Measurements from ENCODE around the gene RTCA.

DNA sequence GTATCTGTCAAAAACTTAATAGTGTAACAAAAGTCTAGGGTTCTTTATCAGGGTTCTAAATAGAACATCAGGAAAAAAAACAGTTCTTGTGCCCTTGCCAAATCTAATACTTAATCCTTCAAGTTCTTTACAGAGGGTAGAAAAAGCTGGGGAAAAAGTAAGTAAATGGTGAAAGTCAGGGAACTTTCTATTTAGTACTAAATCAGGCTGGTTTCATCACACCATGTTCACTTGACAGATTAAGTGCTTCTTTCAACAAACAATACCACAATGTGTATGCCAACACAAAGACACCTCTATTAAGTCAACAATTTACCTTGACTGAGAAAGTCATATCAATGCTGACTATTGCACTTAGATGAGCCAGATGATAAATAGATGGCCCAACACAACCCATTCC lies 26.1 kb upstream of the RTCA start:
- TF ChIP-seq, protein P1, sequence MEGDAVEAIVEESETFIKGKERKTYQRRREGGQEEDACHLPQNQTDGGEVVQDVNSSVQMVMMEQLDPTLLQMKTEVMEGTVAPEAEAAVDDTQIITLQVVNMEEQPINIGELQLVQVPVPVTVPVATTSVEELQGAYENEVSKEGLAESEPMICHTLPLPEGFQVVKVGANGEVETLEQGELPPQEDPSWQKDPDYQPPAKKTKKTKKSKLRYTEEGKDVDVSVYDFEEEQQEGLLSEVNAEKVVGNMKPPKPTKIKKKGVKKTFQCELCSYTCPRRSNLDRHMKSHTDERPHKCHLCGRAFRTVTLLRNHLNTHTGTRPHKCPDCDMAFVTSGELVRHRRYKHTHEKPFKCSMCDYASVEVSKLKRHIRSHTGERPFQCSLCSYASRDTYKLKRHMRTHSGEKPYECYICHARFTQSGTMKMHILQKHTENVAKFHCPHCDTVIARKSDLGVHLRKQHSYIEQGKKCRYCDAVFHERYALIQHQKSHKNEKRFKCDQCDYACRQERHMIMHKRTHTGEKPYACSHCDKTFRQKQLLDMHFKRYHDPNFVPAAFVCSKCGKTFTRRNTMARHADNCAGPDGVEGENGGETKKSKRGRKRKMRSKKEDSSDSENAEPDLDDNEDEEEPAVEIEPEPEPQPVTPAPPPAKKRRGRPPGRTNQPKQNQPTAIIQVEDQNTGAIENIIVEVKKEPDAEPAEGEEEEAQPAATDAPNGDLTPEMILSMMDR (IDR thresholded peaks at IDR 0.05; ENCODE audit: borderline replicate concordance, extremely low read depth, low read length, poor library complexity, severe bottlenecking) = no peak
- TF ChIP-seq EZH2 (IDR thresholded peaks at IDR 0.05; ENCODE audit: borderline replicate concordance, low read depth, low read length, severe bottlenecking) = no peak
